HL-60/S4 treated with phorbol 12-myristate 13-acetate at 8.2 ng/mL for 4 days and 3 days (cell line): Measurements from ENCODE around the gene KLF2.
"Not testable (repeated sequence)": the region's sequence is repeated elsewhere in the genome, so short reads cannot be mapped to it uniquely, and the experiment has no call there.

Experiments
- in situ Hi-C: fragments of 300-500 bp; cut with MboI; formaldehyde crosslinking; loops from 2 replicates; pipeline ENCODE4 v1.15.0; 2022; ENCODE audit warnings: low sequenced_read_pairs

The KLF2 gene

DNA sequence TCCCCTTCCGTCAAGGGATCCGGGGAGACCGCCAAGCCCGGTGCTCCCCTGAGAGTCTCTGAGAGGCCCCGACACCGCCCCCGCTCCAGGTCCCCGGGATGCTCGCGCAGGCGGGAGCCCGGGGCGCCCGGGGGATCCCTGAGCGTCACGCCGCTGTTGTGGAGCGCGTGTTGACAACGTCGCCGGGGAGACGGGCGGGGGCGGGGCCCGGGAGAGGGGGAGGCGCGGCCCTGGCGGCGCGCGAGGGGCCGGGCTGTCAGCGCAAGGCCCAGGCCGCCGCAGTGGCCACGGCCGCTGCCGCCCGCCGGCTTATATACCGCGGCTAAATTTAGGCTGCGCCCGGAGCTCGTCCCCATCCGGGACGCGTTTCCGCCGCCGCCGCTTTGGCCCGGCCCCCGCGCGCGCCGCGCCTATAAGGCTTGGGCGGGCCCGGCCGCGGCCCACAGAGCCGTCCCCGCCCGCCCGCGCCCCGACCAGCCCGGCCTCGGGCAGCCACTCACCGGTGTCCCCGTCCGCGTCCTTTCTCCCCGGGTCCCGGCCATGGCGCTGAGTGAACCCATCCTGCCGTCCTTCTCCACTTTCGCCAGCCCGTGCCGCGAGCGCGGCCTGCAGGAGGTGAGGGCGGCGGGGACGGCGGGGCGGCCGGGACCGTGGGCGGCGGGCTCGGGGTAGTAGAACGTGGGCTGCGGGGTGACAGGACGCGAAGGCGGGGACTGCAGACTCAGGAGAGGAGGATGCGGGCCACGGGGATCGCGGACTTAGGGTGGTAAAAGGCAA lies at the start of gene KLF2:
KLF2 (plus strand) TSS at position 443 of the 777 bp plus-strand sequence; CDS start at position 541, 98 bp downstream.
- in situ Hi-C loops, result no loop called here

DNA sequence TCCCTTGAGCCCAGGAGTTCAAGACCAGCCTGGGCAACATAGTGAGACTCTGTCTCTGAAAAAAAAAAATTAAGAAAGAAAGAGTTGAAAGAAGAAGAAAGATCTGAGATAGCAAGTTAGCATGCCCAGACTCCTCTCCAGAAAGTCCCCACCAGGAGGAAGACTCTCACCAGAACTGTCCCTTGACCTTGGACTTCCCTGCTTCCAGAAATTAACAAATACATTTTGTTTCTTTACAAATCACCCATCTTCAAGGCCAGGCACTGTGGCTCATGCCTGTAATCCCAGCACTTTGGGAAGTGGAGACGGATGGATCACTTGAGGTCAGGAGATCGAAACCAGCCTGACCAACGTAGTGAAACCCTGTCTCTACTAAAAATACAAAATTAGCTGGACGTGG lies 44.3 kb upstream of the KLF2 start:
- in situ Hi-C loops, result no loop called here

DNA sequence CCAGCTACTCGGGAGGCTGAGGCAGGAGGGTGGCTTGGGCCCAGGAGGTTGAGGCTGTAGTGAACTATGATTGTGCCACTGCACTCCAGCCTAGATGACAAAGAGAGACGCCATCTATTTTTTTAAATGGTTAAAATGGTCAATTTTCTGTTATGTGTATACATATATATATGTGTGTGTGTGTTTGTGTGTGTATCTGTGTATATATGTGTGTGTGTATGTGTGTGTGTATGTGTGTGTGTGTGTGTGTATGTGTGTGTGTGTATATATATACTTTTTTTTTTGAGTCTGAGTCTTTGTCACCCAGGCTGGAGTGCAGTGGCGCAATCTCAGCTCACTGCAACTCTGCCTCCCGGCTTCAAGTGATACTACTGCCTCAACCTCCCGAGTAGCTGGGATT lies 42.9 kb upstream of the KLF2 start:
- in situ Hi-C loops, result no loop called here

DNA sequence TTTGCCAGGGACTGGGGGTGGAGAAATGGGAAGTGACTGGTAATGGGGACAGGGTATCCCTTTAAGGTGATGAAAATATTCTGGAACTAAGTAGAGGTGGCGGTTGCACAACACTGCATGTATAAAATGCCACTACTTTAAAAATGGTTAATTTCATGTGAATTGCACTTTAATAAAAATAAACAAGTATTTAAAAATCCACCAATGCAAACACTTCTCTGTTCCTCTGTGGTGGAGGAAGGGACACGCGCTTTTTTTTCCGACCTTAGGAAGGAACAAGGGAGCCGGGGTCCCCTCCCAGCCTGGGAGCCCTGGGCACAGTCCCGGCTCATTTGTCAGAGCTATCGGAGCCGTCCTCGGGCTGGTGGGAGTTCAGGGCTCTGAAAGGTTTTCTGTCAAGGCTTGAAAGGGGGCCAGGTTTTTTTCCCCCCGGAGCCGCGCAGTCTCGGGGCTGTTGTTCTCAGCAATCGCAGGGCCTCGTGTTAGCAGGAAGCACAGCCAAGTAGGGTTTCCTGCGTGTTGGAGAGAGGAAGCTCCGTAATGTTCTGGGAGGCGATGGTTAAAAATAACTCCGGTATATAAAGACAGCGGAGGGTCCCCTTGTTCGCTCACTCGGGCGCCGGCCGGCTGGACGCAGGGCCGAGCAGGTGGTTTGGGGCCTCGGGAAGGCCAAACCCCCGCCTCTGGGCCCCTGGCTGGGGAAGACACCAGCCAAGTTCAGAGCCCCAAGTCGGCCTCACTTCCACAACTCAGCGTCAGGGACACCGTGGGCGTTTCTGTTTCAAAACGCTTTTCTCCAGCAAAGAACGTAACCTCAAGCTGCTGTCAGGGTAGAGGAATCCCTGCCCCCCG lies 41.2 kb upstream of the KLF2 start:
- in situ Hi-C loops, result no loop called here

DNA sequence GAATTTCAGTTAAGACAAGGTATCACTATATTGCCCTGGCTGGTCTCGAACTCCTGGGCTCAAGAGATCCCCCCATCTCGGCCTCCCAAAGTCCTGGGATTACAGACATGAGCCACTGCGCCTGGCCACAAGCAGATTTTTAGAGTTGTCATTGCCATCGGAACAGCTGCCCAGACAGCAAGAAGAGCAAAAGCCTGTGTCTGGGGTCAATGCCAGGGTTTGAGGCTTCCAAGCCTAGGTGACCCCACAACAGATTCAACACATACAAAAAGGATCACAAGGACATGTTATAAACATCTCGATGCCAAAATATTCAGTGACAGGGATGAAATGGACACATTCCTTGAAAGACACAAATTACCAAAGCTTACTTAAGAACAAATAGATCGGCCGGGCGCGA lies 40.1 kb upstream of the KLF2 start:
- in situ Hi-C loops, result no loop called here

DNA sequence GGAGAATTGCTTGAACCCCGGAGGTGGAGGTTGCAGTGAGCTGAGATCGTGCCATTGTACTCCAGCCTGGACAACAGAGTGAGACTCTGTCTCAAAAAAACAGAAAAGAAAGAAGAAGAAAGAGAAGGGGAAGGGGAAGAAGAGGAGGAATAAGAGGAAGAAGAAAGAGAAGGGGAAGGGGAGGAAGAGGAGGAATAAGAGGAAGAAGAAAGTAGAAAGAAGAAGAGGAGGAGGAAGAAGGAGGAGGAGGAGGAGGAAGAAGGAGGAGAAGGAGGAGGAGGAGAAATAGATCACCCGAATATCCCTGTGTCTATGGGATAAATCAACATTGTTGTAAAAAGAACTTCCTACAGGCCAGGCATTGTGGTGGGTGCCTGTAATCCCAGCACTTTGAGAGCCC lies 39.5 kb upstream of the KLF2 start:
- in situ Hi-C loops, result not testable (repeated sequence)

DNA sequence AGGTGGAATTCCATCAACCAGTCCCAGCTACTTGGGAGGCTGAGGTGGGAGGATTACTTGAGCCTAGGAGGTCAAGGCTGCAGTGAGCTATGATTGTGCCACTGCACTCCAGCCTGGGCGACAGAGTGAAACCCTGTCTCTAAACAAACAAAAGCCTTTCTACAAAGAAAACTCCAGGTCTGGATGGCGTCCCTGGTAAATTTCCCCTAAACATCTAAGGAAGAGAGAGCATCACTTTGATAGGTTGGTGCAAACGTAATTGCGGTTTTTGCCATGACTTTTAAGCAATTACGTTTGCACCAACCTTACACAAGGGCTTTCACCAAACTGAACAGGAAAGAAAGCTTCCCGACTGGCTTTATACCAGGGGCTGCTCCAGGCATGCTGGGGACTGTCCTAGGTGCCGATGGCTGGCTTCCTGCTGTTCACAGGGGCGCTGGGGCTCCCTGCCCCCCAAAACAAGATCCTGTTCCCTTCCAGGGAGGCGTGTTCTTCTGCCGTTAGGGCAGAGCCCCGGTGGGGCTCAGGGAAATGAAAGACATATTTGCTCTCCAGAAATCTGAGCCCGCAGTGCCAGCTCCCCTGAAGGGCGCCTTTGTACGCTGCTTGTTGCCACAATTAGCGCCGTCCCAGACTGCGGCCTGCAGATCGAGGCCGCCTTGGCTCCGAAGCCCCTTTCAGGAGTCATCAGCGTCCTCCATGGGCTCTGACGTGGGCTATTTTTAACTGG lies 38.7 kb upstream of the KLF2 start:
- in situ Hi-C loops, result no loop called here

DNA sequence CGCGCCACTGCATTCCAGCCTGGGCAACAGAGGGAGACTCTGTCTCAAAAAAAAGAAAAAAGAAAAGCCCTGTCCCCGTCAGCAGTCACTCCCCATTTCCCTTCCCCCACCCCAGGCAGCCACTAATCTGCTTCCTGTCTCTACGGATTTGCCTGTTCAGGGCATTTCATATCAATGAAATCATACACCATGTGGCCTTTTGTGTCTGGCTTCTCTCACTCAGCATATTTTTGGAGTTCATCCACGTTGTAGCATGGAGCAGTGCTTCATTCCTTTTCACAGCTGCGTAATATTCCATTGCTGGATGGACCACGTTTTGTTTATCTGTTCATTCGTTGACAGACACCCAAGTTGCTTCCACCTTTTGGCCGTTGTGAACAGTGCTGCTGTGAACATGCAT lies 36.1 kb upstream of the KLF2 start:
- in situ Hi-C loops, result no loop called here

DNA sequence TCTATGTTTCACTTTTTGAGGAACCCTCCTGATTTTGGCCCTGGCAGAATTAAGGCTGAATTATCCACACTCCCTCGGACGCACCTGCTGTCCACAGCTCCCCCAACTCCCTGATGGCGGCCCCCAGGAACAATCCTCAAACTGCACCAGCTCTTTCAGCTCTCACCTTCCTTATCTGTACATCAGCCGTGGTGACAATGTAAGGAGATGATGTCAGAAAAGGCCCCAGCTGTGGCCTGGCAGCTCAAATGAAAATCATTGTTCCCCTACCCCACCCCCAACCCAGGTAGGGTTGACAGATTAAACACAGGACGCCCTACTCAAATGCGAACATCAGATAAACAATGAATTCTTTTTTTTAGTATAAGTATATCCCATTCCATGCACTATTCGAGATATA lies 35.0 kb upstream of the KLF2 start:
- in situ Hi-C loops, result no loop called here

DNA sequence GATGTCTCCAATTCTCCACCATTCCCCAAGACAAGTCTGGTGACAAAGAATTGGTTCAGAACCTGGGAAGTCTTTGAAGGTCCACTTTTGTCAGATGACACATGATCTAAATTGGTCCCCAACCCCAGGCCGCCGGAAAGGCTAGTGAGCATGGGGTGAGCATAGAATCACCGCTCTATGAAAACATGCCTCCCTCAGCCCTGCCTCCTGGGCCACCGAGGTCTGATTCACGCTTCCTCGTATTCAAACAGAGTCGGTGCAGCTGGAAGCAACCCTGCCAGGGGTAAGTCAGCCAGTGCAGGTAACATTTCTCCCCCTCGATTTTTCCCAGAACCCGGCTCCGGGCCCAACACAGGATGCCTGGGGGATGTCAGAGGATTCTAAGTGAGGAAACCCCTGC lies 33.9 kb upstream of the KLF2 start:
- in situ Hi-C loops, result no loop called here

DNA sequence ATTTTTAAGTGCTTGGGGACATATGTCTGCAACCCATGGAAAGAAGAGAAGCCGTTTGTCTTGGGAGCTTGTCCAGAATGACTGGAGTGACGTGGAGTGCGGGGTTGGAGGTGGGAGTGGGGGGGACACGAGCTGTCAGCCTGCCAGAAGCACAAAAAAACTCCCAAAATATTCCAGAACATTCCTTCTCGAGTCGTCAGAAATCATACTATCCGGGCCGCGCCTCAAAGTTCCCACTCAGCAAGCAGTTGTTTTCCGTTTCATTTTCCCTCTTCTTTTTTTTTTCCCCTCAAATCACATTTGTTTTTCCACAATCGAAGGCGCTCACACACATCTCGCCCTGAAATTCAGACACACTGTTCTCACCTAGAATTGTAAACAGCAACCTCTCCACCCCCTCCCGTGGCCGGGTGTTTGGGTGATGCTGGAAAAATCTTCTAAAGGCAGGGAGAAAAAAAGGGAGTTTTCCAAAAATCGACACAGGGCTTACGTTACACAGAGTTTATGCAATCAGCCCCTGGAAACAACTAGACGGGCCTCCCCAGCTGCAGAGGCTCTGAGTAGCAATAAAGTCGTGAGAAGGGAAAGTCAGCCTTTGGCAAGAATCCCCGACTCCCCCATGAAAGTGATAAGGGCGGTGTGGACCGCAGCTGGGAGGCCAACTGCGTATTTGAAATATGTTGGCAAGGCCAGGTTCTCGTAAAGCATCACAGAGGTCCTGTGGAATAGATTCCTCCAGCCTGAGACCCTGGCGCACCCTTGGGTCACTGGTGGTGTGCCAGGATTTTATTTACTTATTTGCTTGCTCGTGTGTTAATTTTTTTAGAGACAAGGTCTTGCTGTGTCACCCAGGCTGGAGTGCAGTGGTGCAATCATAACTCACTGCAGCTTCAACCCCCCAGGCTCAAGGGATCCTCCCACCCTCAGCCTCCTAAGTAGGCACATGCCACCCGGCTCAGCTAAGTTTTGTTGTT lies 31.2 kb upstream of the KLF2 start:
- in situ Hi-C loops, result no loop called here

DNA sequence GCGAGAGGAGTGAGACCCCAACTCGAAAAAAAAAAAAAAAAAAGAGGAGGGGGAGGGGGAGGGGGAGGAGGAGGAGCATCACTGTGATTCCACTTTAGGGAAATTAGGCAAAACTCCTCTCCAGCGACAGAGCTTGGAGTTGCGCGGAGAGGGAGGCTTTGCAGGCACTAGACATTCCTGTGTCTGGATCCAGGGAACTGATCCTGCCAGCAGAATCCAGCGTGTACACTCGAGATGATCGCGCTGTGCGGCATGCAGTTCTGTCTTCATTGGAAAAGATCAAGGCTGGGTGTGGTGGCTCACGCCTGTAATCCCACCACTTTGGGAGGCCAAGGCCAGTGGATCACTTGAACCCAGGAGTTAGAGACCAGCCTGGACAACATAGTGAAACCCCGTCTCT lies 29.6 kb upstream of the KLF2 start:
- in situ Hi-C loops, result no loop called here

DNA sequence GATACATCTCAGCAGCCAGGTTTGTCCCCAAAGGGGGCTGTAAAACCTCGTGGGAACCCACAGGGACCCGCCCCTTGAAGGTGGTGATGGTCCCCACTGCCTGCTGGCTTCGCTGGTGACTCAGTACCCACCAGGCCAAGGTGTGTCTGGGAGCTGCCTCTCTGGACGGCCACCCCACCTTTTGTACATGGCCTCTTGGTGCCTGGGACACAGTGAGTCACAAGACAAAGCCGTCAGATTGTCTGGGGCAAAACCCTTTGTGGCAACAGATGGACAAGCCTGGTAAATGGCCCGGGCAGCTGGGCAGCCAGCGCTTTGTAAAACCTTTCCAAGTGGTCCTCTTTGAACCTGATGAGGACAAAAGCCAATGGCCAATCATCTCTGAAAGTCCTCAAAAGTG lies 27.9 kb upstream of the KLF2 start:
- in situ Hi-C loops, result no loop called here

DNA sequence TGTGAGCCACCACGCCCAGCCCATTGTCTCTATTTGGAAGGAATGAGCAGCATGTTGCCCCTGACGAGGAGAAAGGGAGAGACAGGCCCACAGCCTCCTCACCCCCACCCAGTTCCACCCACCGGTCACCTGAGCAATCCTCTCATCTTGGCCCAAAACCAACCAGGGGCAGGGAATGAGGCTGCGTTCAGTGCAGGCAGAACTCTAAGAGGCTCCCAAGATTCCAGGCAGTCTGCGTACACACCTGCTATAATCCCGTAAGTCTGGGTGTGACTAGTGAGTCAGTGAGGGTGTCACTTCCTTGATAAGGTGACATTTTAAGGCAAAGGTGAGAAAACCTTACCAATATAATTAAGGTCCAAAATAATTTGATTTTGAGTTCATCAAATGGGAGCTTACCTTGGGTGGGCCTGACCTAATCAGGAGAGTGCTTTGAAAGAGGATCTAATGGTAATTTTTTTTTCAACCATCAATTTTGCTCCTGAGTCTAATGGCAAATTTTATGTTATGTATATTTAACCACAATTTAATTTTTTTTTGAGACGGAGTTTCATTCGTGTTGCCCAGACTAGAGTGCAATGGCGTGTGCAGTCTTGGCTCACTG lies 26.9 kb upstream of the KLF2 start:
- in situ Hi-C loops, result no loop called here

DNA sequence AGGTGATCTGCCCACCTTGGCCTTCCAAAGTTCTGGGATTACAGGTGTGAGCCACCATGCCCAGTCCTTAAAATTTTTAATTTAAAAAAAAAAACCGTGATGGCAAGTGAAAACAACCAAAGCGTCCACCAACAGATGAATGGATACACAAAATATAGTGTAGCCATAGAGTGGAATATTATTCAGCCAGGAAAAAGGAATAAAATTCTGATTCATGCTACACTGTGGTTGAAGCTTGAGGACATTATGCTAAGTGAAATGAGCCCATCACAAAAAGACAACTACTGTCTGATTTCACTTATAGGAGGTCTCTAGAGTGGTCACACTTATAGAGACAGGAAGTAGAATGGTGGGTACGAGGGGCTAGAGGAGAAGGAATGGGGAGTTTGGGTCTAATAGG lies 26.3 kb upstream of the KLF2 start:
- in situ Hi-C loops, result no loop called here

DNA sequence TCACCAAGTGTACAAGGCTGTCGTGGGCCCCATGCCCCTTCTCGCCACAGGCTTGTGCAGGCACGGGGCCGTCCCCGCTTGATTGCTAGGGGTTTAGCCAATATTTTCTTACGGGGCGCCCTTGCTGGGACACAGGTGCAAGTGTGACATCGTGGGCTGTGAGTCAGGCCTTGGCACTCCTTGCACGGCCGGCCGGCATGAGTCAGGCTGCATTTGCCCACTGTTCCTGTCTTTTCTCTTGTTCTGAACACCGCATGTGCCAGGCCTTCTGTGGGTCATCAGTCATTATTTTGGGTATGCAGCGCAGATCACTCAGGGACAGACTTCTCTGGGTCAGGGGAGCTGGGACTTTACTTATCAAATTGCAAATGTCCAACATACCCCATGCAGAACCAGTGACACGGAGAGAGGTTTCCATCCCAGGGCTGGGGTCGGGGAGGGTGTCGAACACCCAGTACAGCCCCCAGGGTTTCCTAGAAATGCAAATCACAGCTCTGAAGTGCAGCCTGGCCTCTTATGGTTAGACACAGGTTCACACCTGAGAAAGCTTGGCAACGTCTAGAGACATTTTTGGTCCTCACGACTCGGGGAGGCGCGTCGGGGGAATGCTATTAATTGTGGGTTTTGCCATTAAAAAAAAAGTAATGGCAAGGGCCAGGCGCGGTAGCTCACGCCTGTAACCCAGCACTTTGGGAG lies 22.5 kb upstream of the KLF2 start:
- in situ Hi-C loops, result no loop called here

DNA sequence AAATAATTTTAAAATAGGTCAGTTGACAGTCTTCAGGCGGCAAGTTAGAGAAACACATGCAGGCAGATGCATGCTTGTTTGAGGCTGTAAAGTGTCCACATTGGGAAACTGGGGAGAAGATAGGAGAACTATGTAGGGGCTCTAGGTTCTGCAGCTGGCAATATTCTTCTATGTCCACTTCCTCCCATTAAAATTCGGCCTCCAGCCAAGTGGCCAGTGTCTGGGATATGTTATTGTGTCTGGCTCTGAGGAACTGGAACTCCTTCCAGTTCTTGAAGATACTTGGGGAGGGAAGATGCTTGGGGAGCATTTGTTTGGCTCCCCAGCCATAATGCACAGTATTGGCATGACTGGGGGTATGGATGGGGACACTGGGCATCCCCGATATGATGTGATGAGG lies 20.9 kb upstream of the KLF2 start:
- in situ Hi-C loops, result no loop called here

DNA sequence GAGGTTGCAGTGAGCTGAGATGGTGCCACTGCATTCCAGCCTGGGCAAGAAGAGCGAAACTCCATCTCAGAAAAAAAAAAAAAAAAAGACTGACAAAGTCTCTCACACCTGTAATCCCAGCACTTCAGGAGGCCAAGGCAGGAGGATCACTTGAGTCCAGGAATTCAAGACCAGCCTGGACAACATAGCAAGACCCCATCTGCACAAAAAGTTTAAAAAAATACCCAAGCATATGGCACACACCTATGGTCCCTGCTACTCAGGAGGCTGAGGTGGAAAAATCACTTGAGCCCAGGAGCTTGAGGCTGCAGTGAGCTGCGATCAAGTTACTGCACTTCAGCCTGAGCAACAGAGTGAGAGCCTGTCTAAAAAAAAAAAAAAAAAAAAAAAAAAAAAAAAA lies 20.1 kb upstream of the KLF2 start:
- in situ Hi-C loops, result not testable (repeated sequence)

DNA sequence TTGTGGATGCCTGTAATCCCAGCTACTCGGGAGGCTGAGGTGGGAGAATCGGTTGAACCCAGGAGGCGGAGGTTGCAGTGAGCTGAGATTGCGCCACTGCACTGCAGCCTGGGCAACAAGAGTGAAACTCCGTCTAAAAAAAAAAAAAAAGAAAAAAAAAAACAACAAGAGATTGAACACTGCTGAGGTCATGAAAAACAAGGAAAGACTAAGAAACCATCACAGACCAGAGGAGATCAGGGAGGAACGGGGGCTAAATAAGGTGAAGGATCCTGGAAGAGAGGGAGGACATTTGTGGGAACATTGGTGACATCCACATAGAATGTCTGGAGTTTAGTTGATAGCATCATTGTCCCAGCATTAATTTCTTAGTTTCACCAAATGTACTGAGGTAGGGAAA lies 19.6 kb upstream of the KLF2 start:
- in situ Hi-C loops, result not testable (repeated sequence)
